GM19463 (cell line): Measurements from ENCODE around the gene GSTA3.
"Not testable (repeated sequence)": the region's sequence is repeated elsewhere in the genome, so short reads cannot be mapped to it uniquely, and the experiment has no call there.

Source experiments
- ATAC-seq: cut with Tn5 transposase; IDR thresholded peaks from one replicate; pipeline ENCODE4 v1.9.1; 2021; ENCODE audit warnings: mild to moderate bottlenecking, moderate library complexity; ENCODE audit not compliant: unreplicated experiment

Gene GSTA3

GRCh38 chr6:52870335-52871091, 39.0 kb downstream of the GSTA3 start:
- ATAC-seq, result not testable (repeated sequence)

GRCh38 chr6:52868899-52869298, 40.6 kb downstream of the GSTA3 start:
- ATAC-seq, result not testable (repeated sequence)

- ATAC-seq, result no peak
These were observed 41.3 kb downstream of the GSTA3 start for GRCh38 chr6:52868240-52868639.

GRCh38 chr6:52861151-52861550, 48.3 kb downstream of the GSTA3 start:
- ATAC-seq, result not testable (repeated sequence)

GRCh38 chr6:52858416-52858815, 51.1 kb downstream of the GSTA3 start:
- no peak for ATAC-seq

DNA sequence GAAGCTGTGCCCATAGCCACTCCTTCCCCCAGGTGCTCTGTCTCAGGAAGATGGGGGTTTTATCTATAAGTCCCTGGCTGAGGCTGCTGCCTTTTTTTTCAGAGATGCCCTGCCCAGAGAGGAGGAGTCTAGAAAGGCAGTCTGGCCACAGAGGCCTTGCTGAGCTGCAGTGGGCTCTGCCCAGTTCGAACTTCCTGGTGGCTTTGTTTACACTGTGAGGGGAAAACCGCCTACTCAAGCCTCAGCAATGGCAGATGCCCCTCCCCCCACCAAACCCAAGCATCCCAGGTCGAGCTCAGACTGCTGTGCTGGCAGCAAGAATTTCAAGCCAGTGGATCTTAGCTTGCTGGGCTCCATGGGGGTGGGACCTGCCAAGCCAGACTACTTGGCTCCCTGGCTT, 53.4 kb downstream of the GSTA3 start:
- ATAC-seq, result not testable (repeated sequence)

- ATAC-seq, result no peak
These were observed 60.4 kb downstream of the GSTA3 start for GRCh38 chr6:52849137-52849536.
